HepG2 (cell line): ENCODE results near the gene RTP3. TPM values are rescaled to one million over a fixed set of nuclear protein-coding genes. Genes with fewer than 3 reads are reported as not detected.

Experiments
- ASH2L ChIP-seq: fragments of 300-600, 200-600 bp; sonication (generic); IDR thresholded peaks from 2 replicates; pipeline ENCODE4 v1.7.0; 2017; ENCODE audit warnings: low read depth, mild to moderate bottlenecking, moderate library complexity, mixed read lengths, low read length; ENCODE audit not compliant: insufficient read length
- KDM4B ChIP-seq: sonication (generic); formaldehyde crosslinking; IDR thresholded peaks from 2 replicates; pipeline ENCODE4 v1.4.0; 2020; ENCODE audit warnings: missing genetic modification reagents
- MATR3 ChIP-seq: sonication (generic); formaldehyde crosslinking; IDR thresholded peaks from 2 replicates; pipeline ENCODE4 v1.4.0; 2020; ENCODE audit warnings: missing genetic modification reagents
- PHF5A ChIP-seq: IDR thresholded peaks from one replicate; pipeline ENCODE4 v1.6.1; 2018; ENCODE audit warnings: low read depth, missing genetic modification reagents; ENCODE audit not compliant: unreplicated experiment
- ZNF547 ChIP-seq: sonication (generic); formaldehyde crosslinking; IDR thresholded peaks from 2 replicates; pipeline ENCODE4 v1.5.1; 2020; ENCODE audit warnings: mild to moderate bottlenecking, missing genetic modification reagents
- ZNF652 ChIP-seq: IDR thresholded peaks from 2 replicates; pipeline ENCODE4 v1.6.1; 2016; ENCODE audit warnings: low read depth, borderline replicate concordance
- ZSCAN20 ChIP-seq: sonication (generic); formaldehyde crosslinking; IDR thresholded peaks from 2 replicates; pipeline ENCODE4 v1.4.0; 2020; ENCODE audit warnings: missing genetic modification reagents, mild to moderate bottlenecking, borderline replicate concordance
- polyA plus RNA-seq, 8 experiments: library from polyadenylated mRNA; depleted of rRNA in 3 of 8; stranded (reverse) in 7 of 8; unstranded in 1 of 8; fragments of >200 nt; fragmentation: Illumina TruSeq in 4 of 8; extraction: Trizol in 4 of 8; gene quantifications; 2 replicates each; pipeline versions ENCODE4 v1.2.1 to v1.2.3, GENCODE V29; 2011 to 2016; ENCODE audit warnings: low read depth in 4 of 8, missing spikeins in 1 of 8, mixed read lengths in 1 of 8; ENCODE audit not compliant: insufficient read depth in 1 of 8
- total RNA-seq, 5 experiments: library from RNA; depleted of rRNA; stranded (reverse); fragments of >200 nt; fragmentation: Illumina TruSeq; extraction: Trizol; gene quantifications; 2 replicates each; pipeline ENCODE4 v1.2.3, GENCODE V29; 2016; ENCODE audit warnings: low read depth in 1 of 5
- TF ChIP-seq, protein P1 (sequence below): IDR thresholded peaks from 2 replicates; pipeline ENCODE4 v1.6.1; 2018; ENCODE audit warnings: missing genetic modification reagents
- TF ChIP-seq, protein P2 (sequence below): sonication (generic); formaldehyde crosslinking; IDR thresholded peaks from 2 replicates; pipeline ENCODE4 v1.4.0; 2020; ENCODE audit warnings: missing genetic modification reagents
- TF ChIP-seq, protein P3 (sequence below): sonication (generic); formaldehyde crosslinking; conservative IDR thresholded peaks from 2 replicates; pipeline ENCODE4 v1.4.0; 2020; ENCODE audit warnings: missing genetic modification reagents

Gene RTP3
- total and polyA plus RNA-seq, 2 of the 13 experiments (the other 11 are each of a cell fraction or from before 2014, with no cell fraction given) = 0.09 TPM; not detected in 1

DNA sequence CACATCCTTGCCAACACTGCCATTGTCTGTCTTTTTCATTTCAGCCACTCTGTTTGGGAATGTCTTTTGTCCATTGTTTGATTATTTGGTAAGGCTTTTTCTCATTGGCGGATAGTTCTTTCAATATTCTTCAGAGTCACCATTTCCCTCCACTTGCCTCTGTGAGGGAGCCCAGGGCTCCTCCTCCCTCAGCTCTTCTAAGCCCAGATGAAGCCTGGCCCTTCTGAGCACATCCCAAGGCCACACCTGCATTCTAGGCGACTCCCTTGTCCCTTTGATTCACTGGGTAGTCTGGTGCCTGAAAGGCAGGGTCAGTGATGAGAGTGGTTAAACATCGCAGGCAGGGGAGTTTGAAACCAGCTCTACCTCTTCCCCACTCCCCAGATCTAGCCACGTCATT, 20.6 kb upstream of the RTP3 start (continued):
- TF ChIP-seq, protein P1, sequence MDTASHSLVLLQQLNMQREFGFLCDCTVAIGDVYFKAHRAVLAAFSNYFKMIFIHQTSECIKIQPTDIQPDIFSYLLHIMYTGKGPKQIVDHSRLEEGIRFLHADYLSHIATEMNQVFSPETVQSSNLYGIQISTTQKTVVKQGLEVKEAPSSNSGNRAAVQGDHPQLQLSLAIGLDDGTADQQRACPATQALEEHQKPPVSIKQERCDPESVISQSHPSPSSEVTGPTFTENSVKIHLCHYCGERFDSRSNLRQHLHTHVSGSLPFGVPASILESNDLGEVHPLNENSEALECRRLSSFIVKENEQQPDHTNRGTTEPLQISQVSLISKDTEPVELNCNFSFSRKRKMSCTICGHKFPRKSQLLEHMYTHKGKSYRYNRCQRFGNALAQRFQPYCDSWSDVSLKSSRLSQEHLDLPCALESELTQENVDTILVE (CRISPR knock-in tag) = no peak
- TF ChIP-seq MATR3 = no peak
- TF ChIP-seq, protein P2, sequence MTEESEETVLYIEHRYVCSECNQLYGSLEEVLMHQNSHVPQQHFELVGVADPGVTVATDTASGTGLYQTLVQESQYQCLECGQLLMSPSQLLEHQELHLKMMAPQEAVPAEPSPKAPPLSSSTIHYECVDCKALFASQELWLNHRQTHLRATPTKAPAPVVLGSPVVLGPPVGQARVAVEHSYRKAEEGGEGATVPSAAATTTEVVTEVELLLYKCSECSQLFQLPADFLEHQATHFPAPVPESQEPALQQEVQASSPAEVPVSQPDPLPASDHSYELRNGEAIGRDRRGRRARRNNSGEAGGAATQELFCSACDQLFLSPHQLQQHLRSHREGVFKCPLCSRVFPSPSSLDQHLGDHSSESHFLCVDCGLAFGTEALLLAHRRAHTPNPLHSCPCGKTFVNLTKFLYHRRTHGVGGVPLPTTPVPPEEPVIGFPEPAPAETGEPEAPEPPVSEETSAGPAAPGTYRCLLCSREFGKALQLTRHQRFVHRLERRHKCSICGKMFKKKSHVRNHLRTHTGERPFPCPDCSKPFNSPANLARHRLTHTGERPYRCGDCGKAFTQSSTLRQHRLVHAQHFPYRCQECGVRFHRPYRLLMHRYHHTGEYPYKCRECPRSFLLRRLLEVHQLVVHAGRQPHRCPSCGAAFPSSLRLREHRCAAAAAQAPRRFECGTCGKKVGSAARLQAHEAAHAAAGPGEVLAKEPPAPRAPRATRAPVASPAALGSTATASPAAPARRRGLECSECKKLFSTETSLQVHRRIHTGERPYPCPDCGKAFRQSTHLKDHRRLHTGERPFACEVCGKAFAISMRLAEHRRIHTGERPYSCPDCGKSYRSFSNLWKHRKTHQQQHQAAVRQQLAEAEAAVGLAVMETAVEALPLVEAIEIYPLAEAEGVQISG (CRISPR knock-in tag) = no peak
- no peak for TF ChIP-seq KDM4B (CRISPR knock-in tag)
- TF ChIP-seq, protein P3, sequence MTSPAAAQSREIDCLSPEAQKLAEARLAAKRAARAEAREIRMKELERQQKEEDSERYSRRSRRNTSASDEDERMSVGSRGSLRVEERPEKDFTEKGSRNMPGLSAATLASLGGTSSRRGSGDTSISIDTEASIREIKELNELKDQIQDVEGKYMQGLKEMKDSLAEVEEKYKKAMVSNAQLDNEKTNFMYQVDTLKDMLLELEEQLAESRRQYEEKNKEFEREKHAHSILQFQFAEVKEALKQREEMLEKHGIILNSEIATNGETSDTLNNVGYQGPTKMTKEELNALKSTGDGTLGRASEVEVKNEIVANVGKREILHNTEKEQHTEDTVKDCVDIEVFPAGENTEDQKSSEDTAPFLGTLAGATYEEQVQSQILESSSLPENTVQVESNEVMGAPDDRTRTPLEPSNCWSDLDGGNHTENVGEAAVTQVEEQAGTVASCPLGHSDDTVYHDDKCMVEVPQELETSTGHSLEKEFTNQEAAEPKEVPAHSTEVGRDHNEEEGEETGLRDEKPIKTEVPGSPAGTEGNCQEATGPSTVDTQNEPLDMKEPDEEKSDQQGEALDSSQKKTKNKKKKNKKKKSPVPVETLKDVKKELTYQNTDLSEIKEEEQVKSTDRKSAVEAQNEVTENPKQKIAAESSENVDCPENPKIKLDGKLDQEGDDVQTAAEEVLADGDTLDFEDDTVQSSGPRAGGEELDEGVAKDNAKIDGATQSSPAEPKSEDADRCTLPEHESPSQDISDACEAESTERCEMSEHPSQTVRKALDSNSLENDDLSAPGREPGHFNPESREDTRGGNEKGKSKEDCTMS (CRISPR knock-in tag) = no peak
- TF ChIP-seq PHF5A (CRISPR knock-in tag) = no peak
- TF ChIP-seq ZNF547 = no peak
- no peak for TF ChIP-seq ZNF652
- no peak for TF ChIP-seq ZSCAN20 (CRISPR knock-in tag)
- TF ChIP-seq ASH2L = no peak
